SK-N-SH (cell line): ENCODE measurements around the gene FAM163A. TPM values are rescaled to one million over a fixed set of nuclear protein-coding genes. Genes with fewer than 3 reads are reported as not detected.

Source experiments
- CTCF ChIA-PET: fragments of 300-600, 350-600 bp; formaldehyde crosslinking; extraction: SDS; loops from one replicate; lab custom pipeline; 2021; lab: Yijun Ruan, JAX
- POLR2A ChIA-PET: fragments of 350-600 bp; sonication (Branson Sonifier 250); formaldehyde crosslinking; extraction: SDS; loops from one replicate; lab custom pipeline; 2020; ENCODE audit warnings: antibody characterized with exemption, inconsistent platforms; lab: Yijun Ruan, JAX
- DNase-seq: peaks from one replicate; pipeline ENCODE4 v3.0.0; 2012
- H2AFZ ChIP-seq: fragments of 200-600 bp; sonication (generic); 2 replicates; pipeline ENCODE4 v1.8.1; 2016; ENCODE audit warnings: antibody characterized with exemption, mild to moderate bottlenecking, low read depth
- H3F3A ChIP-seq: fragments of 200-600 bp; sonication (generic); replicated peaks from 2 replicates; pipeline ENCODE3; 2016; ENCODE audit warnings: antibody characterized with exemption, mild to moderate bottlenecking; ENCODE audit not compliant: insufficient read depth
- H3K27ac ChIP-seq, 2 experiments: fragments of 200-500 bp in 1 of 2; fragments of 200-600 bp in 1 of 2; sonication (Bioruptor generic) in 1 of 2; sonication (generic), shearing (Covaris generic) in 1 of 2; 2 replicates each; pipeline versions ENCODE4 v1.5.1 to v1.6.1; 2014 to 2016; ENCODE audit warnings: low read depth in 2 of 2, inconsistent platforms in 1 of 2, low read length in 1 of 2, mild to moderate bottlenecking in 1 of 2, mixed read lengths in 1 of 2
- H3K27me3 ChIP-seq: fragments of 200-600 bp; sonication (generic), shearing (Covaris generic); 2 replicates; pipeline ENCODE4 v1.6.1; 2016; ENCODE audit warnings: mixed run types; ENCODE audit not compliant: insufficient read depth
- H3K36me3 ChIP-seq, 2 experiments: fragments of 200-500 bp in 1 of 2; fragments of 200-600 bp in 1 of 2; sonication (Bioruptor generic) in 1 of 2; sonication (generic) in 1 of 2; replicated peaks in 1 of 2; 2 replicates each; pipeline versions ENCODE3 to v1.5.1; 2014 to 2016; ENCODE audit warnings: low read length in 1 of 2, mild to moderate bottlenecking in 1 of 2; ENCODE audit not compliant: insufficient read depth in 2 of 2, control insufficient read depth in 1 of 2
- H3K4me1 ChIP-seq, 2 experiments: fragments of 200-500 bp in 1 of 2; fragments of 200-600 bp in 1 of 2; sonication (Bioruptor generic) in 1 of 2; sonication (generic), shearing (Covaris generic) in 1 of 2; 2 replicates each; pipeline versions ENCODE4 v1.5.1 to v1.6.1; 2014 to 2016; ENCODE audit warnings: low read depth in 1 of 2, low read length in 1 of 2, mixed run types in 1 of 2; ENCODE audit not compliant: insufficient read depth in 2 of 2, control insufficient read depth in 1 of 2
- H3K4me2 ChIP-seq: fragments of 200-600 bp; sonication (generic), shearing (Covaris generic); 2 replicates; pipeline ENCODE4 v1.6.1; 2017; ENCODE audit warnings: mixed run types
- H3K4me3 ChIP-seq, 2 experiments: fragments of 200-500 bp in 1 of 2; fragments of 200-600 bp in 1 of 2; sonication (Bioruptor generic) in 1 of 2; sonication (generic), shearing (Covaris generic) in 1 of 2; 2 replicates each; pipeline versions ENCODE4 v1.5.1 to v1.8.1; 2014 to 2016; ENCODE audit warnings: low read depth in 2 of 2, inconsistent platforms in 1 of 2, low read length in 1 of 2, mild to moderate bottlenecking in 1 of 2, mixed read lengths in 1 of 2, moderate library complexity in 1 of 2
- H3K79me2 ChIP-seq: fragments of 200-600 bp; sonication (generic); 2 replicates; pipeline ENCODE4 v1.8.1; 2017; ENCODE audit warnings: mild to moderate bottlenecking; ENCODE audit not compliant: insufficient read depth
- H3K9ac ChIP-seq: fragments of 200-600 bp; sonication (generic); 2 replicates; pipeline ENCODE4 v1.6.1; 2017; ENCODE audit warnings: mixed run types
- H3K9me2 ChIP-seq: fragments of 200-600 bp; sonication (generic); 2 replicates; pipeline ENCODE4 v1.6.1; 2017; ENCODE audit warnings: mixed run types
- H3K9me3 ChIP-seq: fragments of 200-600 bp; sonication (generic); 2 replicates; pipeline ENCODE4 v1.6.1; 2017; ENCODE audit warnings: mixed run types, mild to moderate bottlenecking, moderate library complexity
- H4K20me1 ChIP-seq: fragments of 200-600 bp; sonication (generic); 2 replicates; pipeline ENCODE4 v1.6.1; 2017; ENCODE audit warnings: mild to moderate bottlenecking, mixed run types; ENCODE audit not compliant: insufficient read depth
- EP300 ChIP-seq, 2 experiments: IDR thresholded peaks; 2 replicates each; pipeline versions ENCODE4 v1.4.0 to v1.6.1; 2012; ENCODE audit warnings: borderline replicate concordance in 1 of 2, low read depth in 1 of 2, low read length in 1 of 2
- FOSL2 ChIP-seq: IDR thresholded peaks from 2 replicates; pipeline ENCODE4 v1.4.0; 2012; ENCODE audit warnings: low read depth, mild to moderate bottlenecking, moderate library complexity, borderline replicate concordance
- IRF3 ChIP-seq: fragments of 150-350 bp; IDR thresholded peaks from 2 replicates; pipeline ENCODE4 v1.6.1; 2016; ENCODE audit warnings: mild to moderate bottlenecking, low read depth, low read length
- MXI1 ChIP-seq: IDR thresholded peaks from 2 replicates; pipeline ENCODE4 v1.6.1; 2012; ENCODE audit warnings: mild to moderate bottlenecking, low read depth, low read length, improper control_type of control experiment
- RXRA ChIP-seq: IDR thresholded peaks from 2 replicates; pipeline ENCODE4 v1.4.0; 2012; ENCODE audit warnings: low read depth, mild to moderate bottlenecking, borderline replicate concordance
- TEAD4 ChIP-seq: IDR thresholded peaks from 2 replicates; pipeline ENCODE4 v1.4.0; 2012; ENCODE audit warnings: mild to moderate bottlenecking, borderline replicate concordance; ENCODE audit not compliant: insufficient read depth
- WGBS: methylation state at CpG from one replicate; pipeline ENCODE4 v1.1.6; 2017; ENCODE audit warnings: low lambda C conversion rate; 5-methylcytosine and 5-hydroxymethylcytosine counted together
- polyA plus RNA-seq, 3 experiments: library from polyadenylated mRNA; depleted of rRNA; stranded (reverse); fragments of >200 nt; gene quantifications; 2 replicates each; pipeline ENCODE4 v1.2.3, GENCODE V29; 2012
- TF ChIP-seq, protein P1 (sequence below): IDR thresholded peaks from 2 replicates; pipeline ENCODE4 v1.4.0; 2012; ENCODE audit warnings: low read depth, borderline replicate concordance
- TF ChIP-seq, protein P2 (sequence below): IDR thresholded peaks from 2 replicates; pipeline ENCODE4 v1.6.1; 2012; ENCODE audit warnings: mild to moderate bottlenecking, low read depth, low read length, moderate library complexity
- TF ChIP-seq, protein P3 (sequence below): fragments of 150-350 bp; IDR thresholded peaks from 2 replicates; pipeline ENCODE4 v1.6.1; 2017; ENCODE audit warnings: antibody characterized with exemption, low read length, low read depth, borderline replicate concordance

The FAM163A gene
- polyA plus RNA-seq, 1 of the 3 experiments (the other 2 are of a cell fraction) = 0.43 TPM

- Histone ChIP-seq H3K27ac (no peak overlapping the region), H3K4me2 (no peak overlapping the region), H3K9ac (no peak overlapping the region), H3K9me3 (no peaks in the 10 kb centered on the region), H3K4me1 (no peaks in the 10 kb centered on the region), H3F3A (peaks cover 12% of the 10 kb centered on the region), H3K36me3 (peaks cover 63 to 78% of the 10 kb centered on the region in 2 experiments), H3K4me3 (no peak overlapping the region), H3K79me2 (peaks cover 55% of the 10 kb centered on the region), H3K9me2 (no peaks in the 10 kb centered on the region), H2AFZ (no peak overlapping the region), H3K27me3 (no peaks in the 10 kb centered on the region), H4K20me1 (peaks cover 6% of the 10 kb centered on the region; the same call in 1 of the 2 replicates)
- TF ChIP-seq TEAD4 (no peak), FOSL2 (no peak), IRF3 (no peak), MXI1 (no peak), RXRA (no peak), EP300 (IDR thresholded peaks at IDR 0.05; ENCODE audit: borderline replicate concordance in 1 of 2, low read depth in 1 of 2, low read length in 1 of 2) (no peak)
- TF ChIP-seq, protein P1, sequence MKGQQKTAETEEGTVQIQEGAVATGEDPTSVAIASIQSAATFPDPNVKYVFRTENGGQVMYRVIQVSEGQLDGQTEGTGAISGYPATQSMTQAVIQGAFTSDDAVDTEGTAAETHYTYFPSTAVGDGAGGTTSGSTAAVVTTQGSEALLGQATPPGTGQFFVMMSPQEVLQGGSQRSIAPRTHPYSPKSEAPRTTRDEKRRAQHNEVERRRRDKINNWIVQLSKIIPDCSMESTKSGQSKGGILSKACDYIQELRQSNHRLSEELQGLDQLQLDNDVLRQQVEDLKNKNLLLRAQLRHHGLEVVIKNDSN = no peak
- TF ChIP-seq, protein P2, sequence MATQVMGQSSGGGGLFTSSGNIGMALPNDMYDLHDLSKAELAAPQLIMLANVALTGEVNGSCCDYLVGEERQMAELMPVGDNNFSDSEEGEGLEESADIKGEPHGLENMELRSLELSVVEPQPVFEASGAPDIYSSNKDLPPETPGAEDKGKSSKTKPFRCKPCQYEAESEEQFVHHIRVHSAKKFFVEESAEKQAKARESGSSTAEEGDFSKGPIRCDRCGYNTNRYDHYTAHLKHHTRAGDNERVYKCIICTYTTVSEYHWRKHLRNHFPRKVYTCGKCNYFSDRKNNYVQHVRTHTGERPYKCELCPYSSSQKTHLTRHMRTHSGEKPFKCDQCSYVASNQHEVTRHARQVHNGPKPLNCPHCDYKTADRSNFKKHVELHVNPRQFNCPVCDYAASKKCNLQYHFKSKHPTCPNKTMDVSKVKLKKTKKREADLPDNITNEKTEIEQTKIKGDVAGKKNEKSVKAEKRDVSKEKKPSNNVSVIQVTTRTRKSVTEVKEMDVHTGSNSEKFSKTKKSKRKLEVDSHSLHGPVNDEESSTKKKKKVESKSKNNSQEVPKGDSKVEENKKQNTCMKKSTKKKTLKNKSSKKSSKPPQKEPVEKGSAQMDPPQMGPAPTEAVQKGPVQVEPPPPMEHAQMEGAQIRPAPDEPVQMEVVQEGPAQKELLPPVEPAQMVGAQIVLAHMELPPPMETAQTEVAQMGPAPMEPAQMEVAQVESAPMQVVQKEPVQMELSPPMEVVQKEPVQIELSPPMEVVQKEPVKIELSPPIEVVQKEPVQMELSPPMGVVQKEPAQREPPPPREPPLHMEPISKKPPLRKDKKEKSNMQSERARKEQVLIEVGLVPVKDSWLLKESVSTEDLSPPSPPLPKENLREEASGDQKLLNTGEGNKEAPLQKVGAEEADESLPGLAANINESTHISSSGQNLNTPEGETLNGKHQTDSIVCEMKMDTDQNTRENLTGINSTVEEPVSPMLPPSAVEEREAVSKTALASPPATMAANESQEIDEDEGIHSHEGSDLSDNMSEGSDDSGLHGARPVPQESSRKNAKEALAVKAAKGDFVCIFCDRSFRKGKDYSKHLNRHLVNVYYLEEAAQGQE = no peak
- TF ChIP-seq, protein P3, sequence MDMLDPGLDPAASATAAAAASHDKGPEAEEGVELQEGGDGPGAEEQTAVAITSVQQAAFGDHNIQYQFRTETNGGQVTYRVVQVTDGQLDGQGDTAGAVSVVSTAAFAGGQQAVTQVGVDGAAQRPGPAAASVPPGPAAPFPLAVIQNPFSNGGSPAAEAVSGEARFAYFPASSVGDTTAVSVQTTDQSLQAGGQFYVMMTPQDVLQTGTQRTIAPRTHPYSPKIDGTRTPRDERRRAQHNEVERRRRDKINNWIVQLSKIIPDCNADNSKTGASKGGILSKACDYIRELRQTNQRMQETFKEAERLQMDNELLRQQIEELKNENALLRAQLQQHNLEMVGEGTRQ = no peak
- POLR2A ChIA-PET = no interaction called here
- WGBS = 89% methylated on average over 3 of the region's 3 CpGs
- CTCF ChIA-PET = interaction anchor here (0.8 to 3.4 kb wide), 5 partner anchors 150 to 327 kb away, joined by 3 to 10 read pairs (median 3); no protein-coding TSS in a partner anchor
- no peak for DNase-seq
Measured at GRCh38 chr1:179860652-179861051, 117.6 kb downstream of the FAM163A start.
